Breast epithelium (tissue), 4 donors: ENCODE data around the gene KRT8. TPM values are rescaled to one million over a fixed set of nuclear protein-coding genes. Genes with fewer than 3 reads are reported as not detected.
"Not testable (repeated sequence)": the region's sequence is repeated elsewhere in the genome, so short reads cannot be mapped to it uniquely, and the experiment has no call there.

Experiments
- DNase-seq, 2 donors: peaks; one replicate each; pipeline ENCODE4 v3.0.0-alpha.2; 2019; ENCODE audit warnings: low spot score in 2 of 2
- H3K27ac ChIP-seq, 2 donors: fragments of 200-600 bp; sonication (generic) in 1 of 2; one replicate each; pipeline ENCODE4 v1.5.1; 2016 to 2019; ENCODE audit warnings: mild to moderate bottlenecking in 1 of 2
- H3K27me3 ChIP-seq, 2 donors: fragments of 200-600 bp; sonication (generic) in 1 of 2; one replicate each; pipeline versions ENCODE4 v1.5.1 to v1.6.0; 2017 to 2019; ENCODE audit warnings: control low read depth in 1 of 2, mild to moderate bottlenecking in 1 of 2
- H3K36me3 ChIP-seq: fragments of 200-600 bp; one replicate; pipeline ENCODE4 v1.5.1; 2019
- H3K4me1 ChIP-seq, 2 donors: fragments of 200-600 bp; sonication (generic); one replicate each; pipeline ENCODE4 v1.5.1; 2016 to 2019; ENCODE audit warnings: control low read depth in 1 of 2
- H3K4me3 ChIP-seq, 3 donors: fragments of 200-600 bp; sonication (generic); 1 replicate in 2 of 3; 2 replicates in 1 of 3; pipeline ENCODE4 v1.5.1; 2016 to 2019; ENCODE audit warnings: mild to moderate bottlenecking in 3 of 3, moderate library complexity in 2 of 3
- H3K9me3 ChIP-seq, 2 donors: fragments of 200-600 bp; sonication (generic) in 1 of 2; one replicate each; pipeline ENCODE4 v1.5.1; 2016 to 2019; ENCODE audit warnings: control low read depth in 1 of 2
- POLR2A ChIP-seq: fragments of 450-650 bp; IDR thresholded peaks from one replicate; pipeline ENCODE4 v1.6.1; 2016; ENCODE audit warnings: antibody characterized with exemption, mild to moderate bottlenecking, moderate library complexity
- POLR2AphosphoS5 ChIP-seq, 3 donors: sonication (generic); formaldehyde crosslinking; IDR thresholded peaks; one replicate each; pipeline ENCODE4 v1.6.1; 2017; ENCODE audit warnings: antibody characterized with exemption in 3 of 3
- intact Hi-C: fragments of 100-400 bp; cut with DNase I; formaldehyde crosslinking; loops from one replicate; pipeline ENCODE4 v1.15.1; 2023; ENCODE audit warnings: low total_unique reads
- total RNA-seq, 3 donors: library from RNA; depleted of rRNA; stranded (reverse); fragments of >200 nt; gene quantifications; one replicate each; pipeline ENCODE4 v1.1.0, GENCODE V29; 2016
- TF ChIP-seq, protein P1 (sequence below), 3 donors: fragments of 450-650 bp; IDR thresholded peaks; one replicate each; pipeline ENCODE4 v1.5.1; 2016 to 2017; ENCODE audit warnings: antibody characterized with exemption in 3 of 3, mild to moderate bottlenecking in 3 of 3, moderate library complexity in 3 of 3

Gene KRT8
- total RNA-seq: 100 to 1,000 TPM in 2 of 3 donors, 1 to 10 TPM in 1; 4.6 to 430 (median 153) TPM

DNA sequence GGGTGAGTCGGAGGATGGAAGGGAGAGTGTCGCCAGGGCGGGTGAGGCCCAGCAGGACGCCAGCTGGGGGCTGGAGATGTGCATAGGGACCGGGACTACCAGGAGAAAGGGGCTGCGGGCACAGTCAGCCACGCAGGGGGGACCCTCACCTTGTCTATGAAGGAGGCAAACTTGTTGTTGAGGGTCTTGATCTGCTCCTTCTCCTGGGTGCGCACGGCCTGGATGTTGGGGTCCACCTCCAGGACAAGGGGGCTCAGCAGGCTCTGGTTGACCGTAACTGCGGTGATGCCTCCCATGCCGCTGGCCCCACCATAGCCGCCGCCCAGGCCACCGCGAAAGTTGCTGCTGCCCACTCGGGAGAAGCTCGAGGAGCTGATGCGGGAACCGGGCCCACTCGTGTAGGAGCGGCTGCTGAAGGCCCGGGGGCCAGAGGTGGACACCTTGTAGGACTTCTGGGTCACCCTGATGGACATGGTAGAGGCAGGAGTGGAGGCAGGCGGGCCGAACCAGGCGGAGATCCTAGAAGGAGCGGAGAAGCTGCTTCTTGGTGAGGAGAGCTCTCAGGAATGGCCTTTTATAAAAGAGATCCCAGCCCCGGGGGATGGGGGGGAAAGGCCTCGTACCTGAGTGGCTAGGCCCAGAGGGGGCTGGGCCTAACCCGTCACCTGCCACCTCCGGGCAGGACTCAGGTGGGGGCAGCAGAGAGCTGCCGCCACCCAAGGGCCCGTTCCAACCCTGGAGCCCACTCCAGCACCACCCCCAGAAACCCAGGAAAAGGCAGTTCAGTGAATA lies at the start of gene KRT8:
TSS of gene KRT8 (minus strand) at position 568 of the 792 bp plus-strand sequence. CDS start at position 473, 95 bp downstream.
- TF ChIP-seq, protein P1, sequence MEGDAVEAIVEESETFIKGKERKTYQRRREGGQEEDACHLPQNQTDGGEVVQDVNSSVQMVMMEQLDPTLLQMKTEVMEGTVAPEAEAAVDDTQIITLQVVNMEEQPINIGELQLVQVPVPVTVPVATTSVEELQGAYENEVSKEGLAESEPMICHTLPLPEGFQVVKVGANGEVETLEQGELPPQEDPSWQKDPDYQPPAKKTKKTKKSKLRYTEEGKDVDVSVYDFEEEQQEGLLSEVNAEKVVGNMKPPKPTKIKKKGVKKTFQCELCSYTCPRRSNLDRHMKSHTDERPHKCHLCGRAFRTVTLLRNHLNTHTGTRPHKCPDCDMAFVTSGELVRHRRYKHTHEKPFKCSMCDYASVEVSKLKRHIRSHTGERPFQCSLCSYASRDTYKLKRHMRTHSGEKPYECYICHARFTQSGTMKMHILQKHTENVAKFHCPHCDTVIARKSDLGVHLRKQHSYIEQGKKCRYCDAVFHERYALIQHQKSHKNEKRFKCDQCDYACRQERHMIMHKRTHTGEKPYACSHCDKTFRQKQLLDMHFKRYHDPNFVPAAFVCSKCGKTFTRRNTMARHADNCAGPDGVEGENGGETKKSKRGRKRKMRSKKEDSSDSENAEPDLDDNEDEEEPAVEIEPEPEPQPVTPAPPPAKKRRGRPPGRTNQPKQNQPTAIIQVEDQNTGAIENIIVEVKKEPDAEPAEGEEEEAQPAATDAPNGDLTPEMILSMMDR (IDR thresholded peaks at IDR 0.05): peak; percentile 22 to 59 (median 35)
- TF ChIP-seq POLR2AphosphoS5 (IDR thresholded peaks at IDR 0.05) (peak; percentile 91 to 98 (median 95)), POLR2A (peak; percentile 96)
- Histone ChIP-seq H3K4me3 (peak within 1 kb of the TSS; percentile 42 to 75 (median 67)), H3K27ac (peak within 1 kb of the TSS; percentile 92 to 96)
- intact Hi-C loops, H3K36me3 ChIP-seq, H3K9me3 ChIP-seq, H3K27me3 ChIP-seq, H3K4me1 ChIP-seq: not testable (repeated sequence)
- peak; percentile 98 for DNase-seq

DNA sequence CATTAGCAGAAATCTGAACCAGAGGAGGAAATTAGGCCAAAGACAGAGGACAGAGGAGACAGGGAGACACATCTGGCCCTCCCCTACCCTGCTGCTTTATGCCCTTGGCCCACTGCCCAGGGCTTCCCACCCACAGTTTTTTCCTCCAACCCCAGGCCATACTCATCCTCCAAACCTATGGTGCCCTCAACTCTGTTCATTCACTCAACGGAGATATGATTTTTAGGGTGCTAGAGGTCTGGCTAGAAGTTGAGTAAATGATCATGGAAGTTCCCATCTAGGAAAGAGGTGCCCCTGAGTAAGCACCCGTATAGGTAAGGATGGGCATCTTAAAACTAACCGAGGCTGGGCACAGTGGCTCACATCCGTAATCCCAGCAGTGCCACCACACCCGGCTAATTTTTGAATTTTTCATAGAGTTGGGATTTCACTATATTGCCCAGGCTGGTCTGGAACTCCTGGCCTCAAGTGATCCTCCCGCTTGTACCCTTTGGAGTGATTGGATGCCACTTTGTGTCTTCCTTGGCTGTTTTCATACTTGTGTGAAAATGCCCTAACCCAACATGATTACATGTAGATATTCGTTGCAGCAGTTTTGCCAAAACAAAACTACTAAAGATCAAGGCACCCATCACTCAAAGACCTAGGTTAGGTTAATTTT lies 48.4 kb upstream of the KRT8 start:
- Histone ChIP-seq H3K36me3 (no peaks in the 10 kb centered on the region), H3K9me3 (no peaks in the 10 kb centered on the region)
- no peak for DNase-seq

DNA sequence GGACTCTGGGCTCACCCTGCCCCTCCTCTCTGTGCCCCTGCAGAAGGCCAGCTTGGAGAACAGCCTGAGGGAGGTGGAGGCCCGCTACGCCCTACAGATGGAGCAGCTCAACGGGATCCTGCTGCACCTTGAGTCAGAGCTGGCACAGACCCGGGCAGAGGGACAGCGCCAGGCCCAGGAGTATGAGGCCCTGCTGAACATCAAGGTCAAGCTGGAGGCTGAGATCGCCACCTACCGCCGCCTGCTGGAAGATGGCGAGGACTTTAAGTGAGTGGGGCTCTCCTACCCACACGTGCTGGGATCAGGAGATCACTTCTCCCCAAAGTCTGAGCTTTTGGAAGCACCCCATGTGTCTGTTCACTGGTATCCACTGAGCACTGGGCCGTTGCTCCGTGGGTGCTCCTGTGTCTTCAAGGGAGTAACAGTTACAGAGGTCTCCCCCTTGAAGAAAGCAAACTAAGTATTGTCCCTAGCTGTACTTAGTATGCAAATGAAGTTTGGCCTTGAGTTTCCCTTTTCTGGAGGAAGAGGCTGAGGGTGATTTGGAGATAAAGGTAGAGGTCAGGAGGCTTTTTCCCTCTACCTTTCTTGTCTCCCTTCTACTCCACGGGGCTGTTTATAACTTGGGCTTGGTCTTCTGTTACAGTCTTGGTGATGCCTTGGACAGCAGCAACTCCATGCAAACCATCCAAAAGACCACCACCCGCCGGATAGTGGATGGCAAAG lies 47.4 kb upstream of the KRT8 start:
- Histone ChIP-seq H3K4me1 (no peaks in the 10 kb centered on the region), H3K27ac (peak overlapping the region; percentile 4 to 97), H3K4me3 (peak overlapping the region in 1 of 3 donors; percentile 70), H3K36me3 (no peaks in the 10 kb centered on the region), H3K9me3 (no peaks in the 10 kb centered on the region), H3K27me3 (no peaks in the 10 kb centered on the region)
- intact Hi-C loops: no loop called here
- TF ChIP-seq, protein P1 (IDR thresholded peaks at IDR 0.05): peak in 2 of 3 donors; percentile 23 to 26
- no peak for TF ChIP-seq POLR2AphosphoS5 (IDR thresholded peaks at IDR 0.05)
- TF ChIP-seq POLR2A: no peak
- peak; percentile 43 to 71 for DNase-seq

More for the DNA sequence above, 48.4 kb upstream of the KRT8 start:
- H3K27me3 ChIP-seq: no peaks in the 10 kb centered on the region
- H3K4me1 ChIP-seq: no peaks in the 10 kb centered on the region
- H3K4me3 ChIP-seq: no peak overlapping the region
- intact Hi-C loops: no loop called here
- peak overlapping the region in 1 of 2 donors; percentile 4 for H3K27ac ChIP-seq
- TF ChIP-seq POLR2AphosphoS5 (IDR thresholded peaks at IDR 0.05): no peak

DNA sequence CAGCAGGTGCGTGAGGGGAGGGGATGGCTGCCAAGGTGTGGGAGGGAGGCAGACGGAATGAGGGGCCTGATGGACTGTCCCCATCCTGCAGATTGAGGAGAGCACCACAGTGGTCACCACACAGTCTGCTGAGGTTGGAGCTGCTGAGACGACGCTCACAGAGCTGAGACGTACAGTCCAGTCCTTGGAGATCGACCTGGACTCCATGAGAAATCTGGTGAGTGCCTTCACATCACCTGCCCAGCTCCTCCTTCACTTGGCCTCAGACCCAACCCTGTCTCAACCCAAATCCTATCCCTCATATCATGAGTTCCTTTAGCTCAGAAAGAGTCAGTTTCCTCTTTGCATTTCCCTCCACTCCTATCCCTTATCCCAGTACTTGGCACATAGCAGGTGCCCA lies 46.8 kb upstream of the KRT8 start:
- no peak for DNase-seq
- TF ChIP-seq POLR2A (no peak), POLR2AphosphoS5 (IDR thresholded peaks at IDR 0.05) (no peak)
- TF ChIP-seq, protein P1 (IDR thresholded peaks at IDR 0.05): no peak
- Histone ChIP-seq H3K36me3 (no peaks in the 10 kb centered on the region), H3K4me3 (peak overlapping the region in 2 of 3 donors; percentile 68 to 70), H3K27ac (peak overlapping the region; percentile 42 to 97), H3K27me3 (no peaks in the 10 kb centered on the region), H3K9me3 (no peaks in the 10 kb centered on the region), H3K4me1 (peaks cover 0 to 1% of the 10 kb centered on the region in 2 donors)
- intact Hi-C loops: no loop called here

DNA sequence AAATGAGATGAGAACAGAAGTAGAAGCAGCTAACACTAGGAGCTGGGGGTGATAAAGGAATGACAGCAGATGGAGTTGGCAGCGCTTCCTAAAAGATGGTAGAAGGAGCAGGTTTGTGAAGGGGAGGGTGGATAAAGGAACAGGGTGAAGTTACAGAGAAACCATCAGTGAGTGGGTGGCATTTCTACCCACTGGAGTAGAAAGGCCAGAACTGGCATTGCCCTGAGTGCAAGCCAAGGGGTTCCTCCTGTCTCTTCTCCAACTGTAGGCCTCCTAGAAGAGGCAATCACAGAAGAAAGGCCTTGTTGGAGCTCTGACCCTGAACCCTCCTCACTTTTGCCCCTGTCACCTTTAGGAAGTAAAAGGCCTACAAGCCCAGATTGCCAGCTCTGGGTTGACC lies 46.2 kb upstream of the KRT8 start:
- no peaks in the 10 kb centered on the region for H3K36me3 ChIP-seq
- no peaks in the 10 kb centered on the region for H3K27me3 ChIP-seq
- intact Hi-C loops: no loop called here
- TF ChIP-seq, protein P1 (IDR thresholded peaks at IDR 0.05): no peak
- TF ChIP-seq POLR2A (no peak), POLR2AphosphoS5 (IDR thresholded peaks at IDR 0.05) (no peak)
- peaks cover 0 to 5% of the 10 kb centered on the region in 2 donors for H3K4me1 ChIP-seq
- no peaks in the 10 kb centered on the region for H3K9me3 ChIP-seq
- H3K4me3 ChIP-seq: peak overlapping the region in 2 of 3 donors; percentile 68 to 70
- no peak for DNase-seq
- peak overlapping the region; percentile 42 to 97 for H3K27ac ChIP-seq
